Fibroblast of the aortic adventitia (primary cell): ENCODE results near the gene CEP162. TPM values are rescaled to one million over a fixed set of nuclear protein-coding genes. Genes with fewer than 3 reads are reported as not detected.
"Not testable (repeated sequence)": the region's sequence is repeated elsewhere in the genome, so short reads cannot be mapped to it uniquely, and the experiment has no call there.

Source experiments
- DNase-seq: peaks from one replicate; pipeline ENCODE4 v3.0.0-alpha.2; 2010; ENCODE audit warnings: low read depth
- H3K4me3 ChIP-seq: 2 replicates; pipeline ENCODE4 v1.5.1; 2011; ENCODE audit warnings: low read depth, mild to moderate bottlenecking, control low read depth, low read length, moderate library complexity
- CTCF ChIP-seq: IDR thresholded peaks from 2 replicates; pipeline ENCODE4 v1.5.1; 2011; ENCODE audit warnings: mild to moderate bottlenecking, low read length, control low read depth, inconsistent platforms; ENCODE audit not compliant: insufficient read depth
- total RNA-seq: library from RNA; depleted of rRNA; stranded (reverse); fragments of >200 nt; gene quantifications from 2 replicates; pipeline ENCODE4 v1.2.3, GENCODE V29; 2012; ENCODE audit warnings: low replicate concordance

CEP162 gene
- total RNA-seq, 1 donor, result 12.4 TPM

GRCh38 chr6:84135291-84135690 lies 92.2 kb downstream of the CEP162 start:
- no peak for TF ChIP-seq CTCF
- DNase-seq, result no peak
- H3K4me3 ChIP-seq, result no peak overlapping the region

GRCh38 chr6:84133385-84133784 lies 94.1 kb downstream of the CEP162 start:
- not testable (repeated sequence) for DNase-seq, H3K4me3 ChIP-seq

- H3K4me3 ChIP-seq, DNase-seq: not testable (repeated sequence)
Measured at GRCh38 chr6:84129588-84129987, 97.9 kb downstream of the CEP162 start.

GRCh38 chr6:84123186-84123585 lies 104.3 kb downstream of the CEP162 start:
- no peak for TF ChIP-seq CTCF
- no peak overlapping the region for H3K4me3 ChIP-seq
- no peak for DNase-seq

- TF ChIP-seq CTCF, result no peak
- DNase-seq, result no peak
- H3K4me3 ChIP-seq, result no peak overlapping the region
Measured at GRCh38 chr6:84119277-84119676, 108.2 kb downstream of the CEP162 start.

- no peak for DNase-seq
- TF ChIP-seq CTCF, result no peak
- no peak overlapping the region for H3K4me3 ChIP-seq
Measured at GRCh38 chr6:84118191-84118590, 109.3 kb downstream of the CEP162 start.

- H3K4me3 ChIP-seq, DNase-seq: not testable (repeated sequence)
Measured at GRCh38 chr6:84114933-84115594, 112.4 kb downstream of the CEP162 start.

GRCh38 chr6:84111351-84111750 lies 116.1 kb downstream of the CEP162 start:
- DNase-seq, H3K4me3 ChIP-seq: not testable (repeated sequence)

GRCh38 chr6:84107495-84107894 lies 119.9 kb downstream of the CEP162 start:
- H3K4me3 ChIP-seq, result no peak overlapping the region
- no peak for TF ChIP-seq CTCF
- no peak for DNase-seq

GRCh38 chr6:84105215-84105924 lies 122.1 kb downstream of the CEP162 start:
- not testable (repeated sequence) for H3K4me3 ChIP-seq
- peak; percentile 65 for DNase-seq
